Bronchial epithelial cell (primary cell): ENCODE measurements around the gene ADTRP. TPM values are rescaled to one million over a fixed set of nuclear protein-coding genes. Genes with fewer than 3 reads are reported as not detected.
A peak's percentile ranks its signal among the peaks of the same experiment; 100 is the strongest.

Source experiments
- DNase-seq: peaks from one replicate; pipeline ENCODE4 v3.0.0-alpha.2; 2010; ENCODE audit warnings: low read depth
- FAIRE-seq: peaks from 2 replicates; lab custom pipeline; 2011; peaks lifted over from hg19 to GRCh38; lab: Jason Lieb, UNC
- H3K27me3 ChIP-seq: 2 replicates; pipeline ENCODE4 v1.5.1; 2011; ENCODE audit warnings: low read length; ENCODE audit not compliant: control insufficient read depth, insufficient read depth
- H3K36me3 ChIP-seq: 2 replicates; pipeline ENCODE4 v1.5.1; 2011; ENCODE audit warnings: low read length; ENCODE audit not compliant: control insufficient read depth, insufficient read depth
- H3K4me3 ChIP-seq: 2 replicates; pipeline ENCODE4 v1.5.1; 2011; ENCODE audit warnings: mild to moderate bottlenecking, low read depth, low read length, control low read depth
- total RNA-seq: library from RNA; depleted of rRNA; stranded (reverse); fragments of >200 nt; gene quantifications from 2 replicates; pipeline ENCODE4 v1.2.1, GENCODE V29; 2014
- TF ChIP-seq, protein P1 (sequence below): IDR thresholded peaks from 2 replicates; pipeline ENCODE4 v1.5.1; 2011; ENCODE audit warnings: mild to moderate bottlenecking, moderate library complexity, low read length, control low read depth, inconsistent platforms; ENCODE audit not compliant: insufficient read depth, severe bottlenecking

ADTRP gene
- total RNA-seq, 1 donor from 2014 or later = 17.6 TPM

GRCh38 chr6:11785774-11786579, 7.4 kb upstream of the ADTRP start:
- Histone ChIP-seq H3K27me3 (no peaks in the 10 kb centered on the region), H3K4me3 (no peak overlapping the region), H3K36me3 (no peaks in the 10 kb centered on the region)
- FAIRE-seq (no peak), DNase-seq (no peak)
- TF ChIP-seq, protein P1, sequence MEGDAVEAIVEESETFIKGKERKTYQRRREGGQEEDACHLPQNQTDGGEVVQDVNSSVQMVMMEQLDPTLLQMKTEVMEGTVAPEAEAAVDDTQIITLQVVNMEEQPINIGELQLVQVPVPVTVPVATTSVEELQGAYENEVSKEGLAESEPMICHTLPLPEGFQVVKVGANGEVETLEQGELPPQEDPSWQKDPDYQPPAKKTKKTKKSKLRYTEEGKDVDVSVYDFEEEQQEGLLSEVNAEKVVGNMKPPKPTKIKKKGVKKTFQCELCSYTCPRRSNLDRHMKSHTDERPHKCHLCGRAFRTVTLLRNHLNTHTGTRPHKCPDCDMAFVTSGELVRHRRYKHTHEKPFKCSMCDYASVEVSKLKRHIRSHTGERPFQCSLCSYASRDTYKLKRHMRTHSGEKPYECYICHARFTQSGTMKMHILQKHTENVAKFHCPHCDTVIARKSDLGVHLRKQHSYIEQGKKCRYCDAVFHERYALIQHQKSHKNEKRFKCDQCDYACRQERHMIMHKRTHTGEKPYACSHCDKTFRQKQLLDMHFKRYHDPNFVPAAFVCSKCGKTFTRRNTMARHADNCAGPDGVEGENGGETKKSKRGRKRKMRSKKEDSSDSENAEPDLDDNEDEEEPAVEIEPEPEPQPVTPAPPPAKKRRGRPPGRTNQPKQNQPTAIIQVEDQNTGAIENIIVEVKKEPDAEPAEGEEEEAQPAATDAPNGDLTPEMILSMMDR = no peak

DNA sequence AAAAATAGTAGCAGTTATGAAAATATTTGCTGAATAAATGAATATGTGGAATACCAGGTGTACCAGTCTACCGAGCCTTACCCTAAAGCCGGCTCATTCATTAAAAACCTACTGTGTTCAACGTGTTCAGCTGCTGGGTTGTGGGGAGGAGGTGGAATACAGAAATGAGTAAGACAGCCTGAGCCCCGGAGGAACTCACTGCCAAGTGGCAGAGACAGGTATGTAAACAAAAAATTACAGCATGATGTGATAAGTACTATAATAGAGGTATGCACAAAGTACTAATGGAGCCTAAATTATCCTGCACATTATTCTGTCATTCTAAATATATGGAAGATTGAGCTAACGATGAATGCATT, 6.8 kb upstream of the ADTRP start:
- H3K4me3 ChIP-seq = no peak overlapping the region
- H3K36me3 ChIP-seq = no peaks in the 10 kb centered on the region
- FAIRE-seq (no peak), DNase-seq (peak; percentile 82)
- TF ChIP-seq, protein P1 = no peak
- H3K27me3 ChIP-seq = no peaks in the 10 kb centered on the region

DNA sequence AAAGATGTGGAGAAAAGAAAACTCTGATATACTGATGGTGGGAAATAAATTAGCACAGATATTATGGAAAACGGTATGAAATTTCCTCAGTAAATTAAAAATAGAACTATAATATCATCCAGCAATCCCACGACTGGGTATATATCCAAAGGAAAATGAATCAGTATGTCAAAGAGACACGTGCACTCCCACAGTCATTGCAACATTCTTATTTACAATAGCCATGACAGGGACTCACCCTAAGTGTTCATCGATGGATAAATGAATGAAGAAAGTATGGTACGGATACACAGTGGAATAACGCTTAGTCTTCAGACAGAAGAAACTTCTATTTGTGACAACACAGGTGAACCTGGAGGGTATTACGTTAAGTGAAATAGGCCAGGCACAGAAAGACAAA, 5.7 kb upstream of the ADTRP start:
- H3K36me3 ChIP-seq = no peaks in the 10 kb centered on the region
- FAIRE-seq = no peak
- TF ChIP-seq, protein P1 = no peak
- H3K4me3 ChIP-seq = no peak overlapping the region
- no peak for DNase-seq
- H3K27me3 ChIP-seq = no peaks in the 10 kb centered on the region

DNA sequence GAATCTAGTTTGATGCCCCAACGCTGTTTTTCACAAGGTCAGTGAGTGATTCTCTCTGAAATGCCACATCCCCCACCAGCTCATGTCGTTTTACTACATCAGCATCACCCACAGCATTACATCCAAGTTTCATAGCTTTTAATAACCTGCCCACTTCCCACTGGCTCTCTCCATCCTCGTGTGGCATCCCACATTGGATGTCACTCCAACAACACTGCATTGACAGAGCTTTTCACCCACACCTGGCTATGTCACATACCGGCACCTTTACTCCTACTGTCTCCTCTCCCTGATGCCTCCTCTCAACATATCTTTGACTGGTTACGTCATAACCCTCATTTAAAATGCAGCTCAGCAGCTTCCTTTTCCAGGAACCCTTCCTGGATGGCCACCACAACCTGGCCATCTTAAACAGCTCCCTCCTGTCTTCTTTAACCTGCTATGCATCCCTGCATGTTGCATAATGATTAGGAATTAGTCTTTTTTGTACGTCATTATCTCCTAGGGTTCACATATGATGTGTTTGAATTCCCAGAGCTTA, 5.0 kb upstream of the ADTRP start:
- Histone ChIP-seq H3K36me3 (no peaks in the 10 kb centered on the region), H3K27me3 (no peaks in the 10 kb centered on the region), H3K4me3 (no peak overlapping the region)
- no peak for FAIRE-seq
- DNase-seq = no peak
- TF ChIP-seq, protein P1 = no peak

DNA sequence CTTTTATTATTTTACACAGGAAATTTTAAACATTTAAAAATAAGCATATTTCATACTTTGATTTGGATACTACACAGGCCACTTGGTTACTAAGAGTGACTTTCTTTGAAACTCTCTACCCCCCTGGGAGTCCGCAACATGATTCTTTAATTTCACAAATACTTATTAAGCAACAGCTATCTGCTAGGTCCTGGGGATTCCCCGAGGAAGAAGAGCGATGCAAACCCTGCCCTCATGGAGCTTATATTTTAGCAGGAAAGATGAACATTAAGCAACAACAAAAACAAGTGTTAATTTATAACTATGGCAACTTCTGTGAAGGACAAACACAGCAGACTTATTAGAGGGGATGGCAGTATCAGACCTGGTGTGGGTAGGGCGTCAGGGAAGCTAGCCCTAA, 3.9 kb upstream of the ADTRP start:
- no peak for FAIRE-seq
- DNase-seq = no peak
- Histone ChIP-seq H3K4me3 (no peak overlapping the region), H3K36me3 (no peaks in the 10 kb centered on the region), H3K27me3 (no peaks in the 10 kb centered on the region)
- TF ChIP-seq, protein P1 = no peak
